B cell (primary cell): Measurements from ENCODE around the gene PTS.
"Not testable (repeated sequence)": the region's sequence is repeated elsewhere in the genome, so short reads cannot be mapped to it uniquely, and the experiment has no call there.

Experiments
- EZH2 ChIP-seq: IDR thresholded peaks from 2 replicates; pipeline ENCODE4 v1.6.1; 2012; ENCODE audit warnings: borderline replicate concordance, low read depth, mild to moderate bottlenecking, moderate library complexity, low read length; ENCODE audit not compliant: insufficient read depth, poor library complexity, severe bottlenecking
- TF ChIP-seq, protein P1 (sequence below): fragments of 200-600 bp; IDR thresholded peaks from one replicate; pipeline ENCODE4 v1.8.0; 2022; ENCODE audit warnings: antibody characterized with exemption, mild to moderate bottlenecking

GRCh38 chr11:112199101-112199500 lies 27.1 kb upstream of the PTS start:
- TF ChIP-seq, protein P1, sequence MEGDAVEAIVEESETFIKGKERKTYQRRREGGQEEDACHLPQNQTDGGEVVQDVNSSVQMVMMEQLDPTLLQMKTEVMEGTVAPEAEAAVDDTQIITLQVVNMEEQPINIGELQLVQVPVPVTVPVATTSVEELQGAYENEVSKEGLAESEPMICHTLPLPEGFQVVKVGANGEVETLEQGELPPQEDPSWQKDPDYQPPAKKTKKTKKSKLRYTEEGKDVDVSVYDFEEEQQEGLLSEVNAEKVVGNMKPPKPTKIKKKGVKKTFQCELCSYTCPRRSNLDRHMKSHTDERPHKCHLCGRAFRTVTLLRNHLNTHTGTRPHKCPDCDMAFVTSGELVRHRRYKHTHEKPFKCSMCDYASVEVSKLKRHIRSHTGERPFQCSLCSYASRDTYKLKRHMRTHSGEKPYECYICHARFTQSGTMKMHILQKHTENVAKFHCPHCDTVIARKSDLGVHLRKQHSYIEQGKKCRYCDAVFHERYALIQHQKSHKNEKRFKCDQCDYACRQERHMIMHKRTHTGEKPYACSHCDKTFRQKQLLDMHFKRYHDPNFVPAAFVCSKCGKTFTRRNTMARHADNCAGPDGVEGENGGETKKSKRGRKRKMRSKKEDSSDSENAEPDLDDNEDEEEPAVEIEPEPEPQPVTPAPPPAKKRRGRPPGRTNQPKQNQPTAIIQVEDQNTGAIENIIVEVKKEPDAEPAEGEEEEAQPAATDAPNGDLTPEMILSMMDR: not testable (repeated sequence)
- not testable (repeated sequence) for TF ChIP-seq EZH2
